ENCODE data around the gene BUB1. TPM values are rescaled to one million over a fixed set of nuclear protein-coding genes. Genes with fewer than 3 reads are reported as not detected.

BUB1 gene
- total RNA-seq, 2 experiments from 2014 or later: 1.6 to 3.5 TPM

GRCh38 chr2:110667071-110667470 lies 10.8 kb downstream of the BUB1 start:
- Histone ChIP-seq H3K36me3 (ENCODE audit: insufficient read depth, low read length) (no peaks in the 10 kb centered on the region), H3K27ac (ENCODE audit: low read depth in 1 of 2, low read length in 2 of 2) (no peak overlapping the region), H3K4me3 (ENCODE audit: low read length) (no peak overlapping the region), H3K9me3 (ENCODE audit: control insufficient read depth in 1 of 2, insufficient read depth in 1 of 2, low read length in 2 of 2) (no peaks in the 10 kb centered on the region), H3K27me3 (ENCODE audit: control insufficient read depth in 1 of 2, insufficient read depth in 2 of 2, low read length in 2 of 2) (no peaks in the 10 kb centered on the region), H3K4me1 (ENCODE audit: insufficient read depth, low read length) (no peaks in the 10 kb centered on the region)
- TF ChIP-seq CTCF (IDR thresholded peaks at IDR 0.05): no peak
- POLR2A ChIA-PET: no interaction called here
- no peaks in the 10 kb centered on the region for H3K9me3 Mint-ChIP-seq
- intact Hi-C loops (cut with DNase I, micrococcal nuclease): no loop called here
- peaks cover 4% of the 10 kb centered on the region for H3K36me3 Mint-ChIP-seq (ENCODE audit: low read depth)
- peaks cover 6% of the 10 kb centered on the region for H3K4me1 Mint-ChIP-seq (ENCODE audit: low read depth)
- CTCF ChIA-PET: no interaction called here
- no peak for DNase-seq
- no peak overlapping the region for H3K27ac Mint-ChIP-seq
- no peaks in the 10 kb centered on the region for H3K27me3 Mint-ChIP-seq
- no peak overlapping the region for H3K4me3 Mint-ChIP-seq
- no peak for ATAC-seq (ENCODE audit: poor library complexity)

- H3K36me3 ChIP-seq (ENCODE audit: insufficient read depth, low read length): no peaks in the 10 kb centered on the region
- ATAC-seq (ENCODE audit: poor library complexity): no peak
- no peaks in the 10 kb centered on the region for H3K27me3 Mint-ChIP-seq
- no peak for DNase-seq
- TF ChIP-seq CTCF (IDR thresholded peaks at IDR 0.05): no peak
- peaks cover 4% of the 10 kb centered on the region for H3K36me3 Mint-ChIP-seq (ENCODE audit: low read depth)
- no peak overlapping the region for H3K27ac Mint-ChIP-seq
- no peak overlapping the region for H3K4me3 Mint-ChIP-seq
- POLR2A ChIA-PET: no interaction called here
- CTCF ChIA-PET: no interaction called here
- H3K27me3 ChIP-seq (ENCODE audit: control insufficient read depth in 1 of 2, insufficient read depth in 2 of 2, low read length in 2 of 2): no peaks in the 10 kb centered on the region
- H3K4me1 Mint-ChIP-seq (ENCODE audit: low read depth): peaks cover 4% of the 10 kb centered on the region
- intact Hi-C loops (cut with DNase I, micrococcal nuclease): no loop called here
- no peak overlapping the region for H3K27ac ChIP-seq (ENCODE audit: low read depth in 1 of 2, low read length in 2 of 2)
- H3K9me3 ChIP-seq (ENCODE audit: control insufficient read depth in 1 of 2, insufficient read depth in 1 of 2, low read length in 2 of 2): no peaks in the 10 kb centered on the region
- H3K4me3 ChIP-seq (ENCODE audit: low read length): no peak overlapping the region
- H3K9me3 Mint-ChIP-seq: no peaks in the 10 kb centered on the region
- no peaks in the 10 kb centered on the region for H3K4me1 ChIP-seq (ENCODE audit: insufficient read depth, low read length)
These were observed 13.7 kb downstream of the BUB1 start for GRCh38 chr2:110664135-110664534.

GRCh38 chr2:110662560-110662959 lies 15.3 kb downstream of the BUB1 start:
- no peak for TF ChIP-seq CTCF (IDR thresholded peaks at IDR 0.05)
- H3K4me1 Mint-ChIP-seq (ENCODE audit: low read depth): no peaks in the 10 kb centered on the region

More at GRCh38 chr2:110662560-110662959, 15.3 kb downstream of the BUB1 start:
- H3K4me1 ChIP-seq (ENCODE audit: insufficient read depth, low read length): no peaks in the 10 kb centered on the region
- no peaks in the 10 kb centered on the region for H3K9me3 ChIP-seq (ENCODE audit: control insufficient read depth in 1 of 2, insufficient read depth in 1 of 2, low read length in 2 of 2)
- H3K27ac ChIP-seq (ENCODE audit: low read depth in 1 of 2, low read length in 2 of 2): no peak overlapping the region
- POLR2A ChIA-PET: no interaction called here
- H3K27me3 Mint-ChIP-seq: no peaks in the 10 kb centered on the region
- no peak overlapping the region for H3K4me3 Mint-ChIP-seq
- no peaks in the 10 kb centered on the region for H3K27me3 ChIP-seq (ENCODE audit: control insufficient read depth in 1 of 2, insufficient read depth in 2 of 2, low read length in 2 of 2)
- ATAC-seq (ENCODE audit: poor library complexity): no peak
- no peak overlapping the region for H3K4me3 ChIP-seq (ENCODE audit: low read length)
- CTCF ChIA-PET: no interaction called here
- DNase-seq: no peak
- intact Hi-C loops (cut with DNase I, micrococcal nuclease): no loop called here
- no peaks in the 10 kb centered on the region for H3K36me3 ChIP-seq (ENCODE audit: insufficient read depth, low read length)
- no peak overlapping the region for H3K27ac Mint-ChIP-seq
- peaks cover 4% of the 10 kb centered on the region for H3K36me3 Mint-ChIP-seq (ENCODE audit: low read depth)
- H3K9me3 Mint-ChIP-seq: no peaks in the 10 kb centered on the region
